Chondrocyte (in vitro differentiated cells): ENCODE data around the gene TEKT1. TPM values are rescaled to one million over a fixed set of nuclear protein-coding genes. Genes with fewer than 3 reads are reported as not detected.

Experiments
- DNase-seq: peaks from one replicate; pipeline ENCODE4 v3.0.0; 2021; ENCODE audit warnings: mixed read lengths, low spot score
- H3K27ac Mint-ChIP-seq: one replicate; pipeline ENCODE4 v1.8.0; 2021; ENCODE audit warnings: mild to moderate bottlenecking, moderate library complexity, mixed read lengths; ENCODE audit not compliant: unreplicated experiment
- H3K27me3 Mint-ChIP-seq: 2 replicates; pipeline ENCODE4 v1.8.0; 2021; ENCODE audit warnings: low read depth, mixed read lengths
- H3K36me3 Mint-ChIP-seq: 2 replicates; pipeline ENCODE4 v1.8.0; 2021; ENCODE audit warnings: low read depth, mixed read lengths
- H3K4me1 Mint-ChIP-seq: 2 replicates; pipeline ENCODE4 v1.8.0; 2021; ENCODE audit warnings: low read depth, mild to moderate bottlenecking, mixed read lengths
- H3K4me3 Mint-ChIP-seq: one replicate; pipeline ENCODE4 v1.8.0; 2021; ENCODE audit warnings: mild to moderate bottlenecking, moderate library complexity, mixed read lengths; ENCODE audit not compliant: unreplicated experiment
- H3K9me3 Mint-ChIP-seq: 2 replicates; pipeline ENCODE4 v1.8.0; 2021; ENCODE audit warnings: low read depth, mixed read lengths
- total RNA-seq: library from RNA; stranded (reverse); gene quantifications from 3 replicates; pipeline ENCODE4 v1.2.1, GENCODE V29; 2021
- TF ChIP-seq, protein P1 (sequence below): fragments of 200-600 bp; sonication (generic); IDR thresholded peaks from 2 replicates; pipeline ENCODE4 v1.5.0; 2021; ENCODE audit warnings: antibody characterized with exemption, mild to moderate bottlenecking, moderate library complexity

Gene TEKT1
- total RNA-seq, 1 donor from 2014 or later: not detected

DNA sequence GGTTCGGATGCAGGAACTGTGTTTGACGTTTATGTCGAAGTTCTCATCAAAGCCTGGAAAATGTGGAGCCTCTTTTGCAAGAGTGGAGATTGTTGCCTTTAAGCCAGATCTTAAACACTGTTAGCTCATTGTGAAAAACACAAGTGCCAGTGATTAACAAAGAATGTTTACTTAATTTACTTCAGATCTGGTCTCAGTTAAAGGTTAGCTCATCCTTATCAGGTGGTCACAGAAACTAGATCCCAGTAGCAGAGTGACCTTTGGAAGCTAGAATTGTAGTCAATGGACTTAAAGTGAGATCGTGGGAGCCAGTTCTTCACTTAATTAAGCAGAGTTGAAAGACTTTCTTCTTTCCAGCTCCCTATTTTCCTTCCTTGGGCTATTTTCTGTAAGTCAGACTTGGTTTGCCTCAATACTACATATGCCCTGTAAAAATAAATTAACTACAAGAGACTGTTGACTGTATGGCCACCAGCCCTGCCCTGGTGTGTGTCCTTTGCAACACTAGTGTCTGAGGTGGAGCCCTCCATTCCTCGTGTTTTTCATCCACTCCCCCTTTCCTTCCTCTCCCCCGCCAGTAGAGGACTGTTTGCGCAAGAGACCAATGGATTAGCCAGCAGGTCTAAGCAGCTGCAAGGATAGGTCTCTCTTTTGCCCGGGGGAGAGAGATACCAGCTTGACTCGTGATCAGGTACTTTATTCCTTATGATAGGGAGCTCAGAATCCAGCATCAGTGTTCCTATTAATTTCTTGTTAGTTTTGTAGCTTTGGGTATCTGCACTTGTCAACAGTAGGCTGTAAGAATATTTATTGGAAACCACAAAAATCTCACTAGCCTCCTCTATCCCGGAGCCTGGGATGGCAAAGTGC is 35.3 kb downstream of the TEKT1 start:
- H3K27ac Mint-ChIP-seq: no peak overlapping the region
- TF ChIP-seq, protein P1, sequence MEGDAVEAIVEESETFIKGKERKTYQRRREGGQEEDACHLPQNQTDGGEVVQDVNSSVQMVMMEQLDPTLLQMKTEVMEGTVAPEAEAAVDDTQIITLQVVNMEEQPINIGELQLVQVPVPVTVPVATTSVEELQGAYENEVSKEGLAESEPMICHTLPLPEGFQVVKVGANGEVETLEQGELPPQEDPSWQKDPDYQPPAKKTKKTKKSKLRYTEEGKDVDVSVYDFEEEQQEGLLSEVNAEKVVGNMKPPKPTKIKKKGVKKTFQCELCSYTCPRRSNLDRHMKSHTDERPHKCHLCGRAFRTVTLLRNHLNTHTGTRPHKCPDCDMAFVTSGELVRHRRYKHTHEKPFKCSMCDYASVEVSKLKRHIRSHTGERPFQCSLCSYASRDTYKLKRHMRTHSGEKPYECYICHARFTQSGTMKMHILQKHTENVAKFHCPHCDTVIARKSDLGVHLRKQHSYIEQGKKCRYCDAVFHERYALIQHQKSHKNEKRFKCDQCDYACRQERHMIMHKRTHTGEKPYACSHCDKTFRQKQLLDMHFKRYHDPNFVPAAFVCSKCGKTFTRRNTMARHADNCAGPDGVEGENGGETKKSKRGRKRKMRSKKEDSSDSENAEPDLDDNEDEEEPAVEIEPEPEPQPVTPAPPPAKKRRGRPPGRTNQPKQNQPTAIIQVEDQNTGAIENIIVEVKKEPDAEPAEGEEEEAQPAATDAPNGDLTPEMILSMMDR: no peak
- no peak overlapping the region for H3K4me3 Mint-ChIP-seq
- no peaks in the 10 kb centered on the region for H3K9me3 Mint-ChIP-seq
- no peaks in the 10 kb centered on the region for H3K4me1 Mint-ChIP-seq
- no peaks in the 10 kb centered on the region for H3K36me3 Mint-ChIP-seq
- H3K27me3 Mint-ChIP-seq: peaks cover 38% of the 10 kb centered on the region
- no peak for DNase-seq

DNA sequence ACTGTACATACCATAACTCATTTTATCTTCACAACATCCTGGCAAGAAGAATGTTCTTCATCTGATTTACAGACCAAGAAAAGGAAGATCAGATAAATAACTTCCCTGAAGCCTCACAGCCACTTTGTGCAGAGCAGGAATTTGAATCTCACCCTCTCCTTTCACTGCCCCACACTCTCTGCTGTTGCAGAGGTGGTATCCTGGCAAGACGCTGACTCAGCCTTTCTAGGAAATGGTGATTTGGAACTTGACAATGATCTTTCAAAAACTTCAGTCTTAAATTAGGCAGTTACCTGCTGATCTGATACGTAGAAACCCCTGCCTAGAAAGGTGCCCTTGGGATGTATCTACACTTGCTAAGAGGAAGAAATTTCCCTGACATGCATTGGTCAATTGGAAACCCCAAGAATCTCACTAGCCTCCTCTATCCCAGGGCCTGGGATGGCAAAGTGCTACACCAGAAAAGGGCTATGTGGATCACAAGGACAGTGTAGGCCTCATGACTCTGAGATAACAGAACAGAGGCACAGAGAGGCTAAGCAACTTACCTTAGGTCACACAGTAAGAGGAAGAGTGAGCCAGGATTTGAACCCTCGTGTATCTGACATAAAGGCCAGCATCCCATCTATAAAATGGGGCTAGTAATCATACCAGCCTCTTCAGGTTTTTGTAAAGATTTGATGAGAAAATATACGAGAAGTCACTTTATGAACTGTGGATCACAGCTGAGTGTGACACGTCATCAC is 37.6 kb downstream of the TEKT1 start:
- Mint-ChIP-seq H3K4me1 (no peaks in the 10 kb centered on the region), H3K27ac (no peak overlapping the region), H3K9me3 (no peaks in the 10 kb centered on the region), H3K36me3 (no peaks in the 10 kb centered on the region), H3K27me3 (peaks cover 58% of the 10 kb centered on the region), H3K4me3 (no peak overlapping the region)
- TF ChIP-seq, protein P1: no peak
- DNase-seq: no peak

- Mint-ChIP-seq H3K4me1 (peaks cover 4% of the 10 kb centered on the region), H3K36me3 (no peaks in the 10 kb centered on the region), H3K27me3 (peaks cover 69% of the 10 kb centered on the region), H3K9me3 (peaks cover 5% of the 10 kb centered on the region), H3K27ac (no peak overlapping the region), H3K4me3 (no peak overlapping the region)
- TF ChIP-seq, protein P1: no peak
- DNase-seq: no peak
These were observed 42.4 kb downstream of the TEKT1 start for GRCh38 chr17:6789146-6789545.

DNA sequence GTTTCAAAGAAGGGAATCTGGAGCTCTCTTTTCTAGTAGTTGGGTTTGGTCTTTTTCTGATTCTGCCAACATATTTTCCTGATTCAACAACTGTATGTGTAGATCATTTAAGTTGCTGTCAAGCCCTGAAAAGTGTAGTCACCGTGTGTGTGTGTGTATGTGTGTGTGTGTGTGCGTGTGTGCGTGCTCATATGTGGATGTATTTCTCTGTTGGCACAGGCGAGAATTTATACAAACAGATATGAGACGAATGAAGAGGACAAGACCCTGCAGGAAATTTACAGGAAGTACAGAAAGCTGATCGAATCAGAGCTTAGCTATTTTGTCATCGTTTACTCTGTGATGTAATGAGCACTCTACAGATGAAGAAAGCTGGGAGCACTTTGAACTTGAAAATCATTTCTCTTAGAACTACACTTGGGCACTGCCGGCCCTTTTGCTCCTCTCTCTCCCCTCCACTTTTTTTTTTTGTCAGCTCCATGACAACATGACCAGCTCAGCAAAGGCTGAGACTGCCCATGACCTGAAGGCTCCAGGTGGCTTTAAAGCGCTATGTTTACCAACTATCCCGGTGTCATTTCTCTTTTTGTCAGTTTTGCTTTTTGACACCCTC is 44.3 kb downstream of the TEKT1 start:
- Mint-ChIP-seq H3K4me1 (peaks cover 4% of the 10 kb centered on the region), H3K4me3 (no peak overlapping the region), H3K27me3 (peaks cover 75% of the 10 kb centered on the region), H3K36me3 (no peaks in the 10 kb centered on the region), H3K9me3 (peaks cover 5% of the 10 kb centered on the region), H3K27ac (no peak overlapping the region)
- DNase-seq: no peak
- TF ChIP-seq, protein P1: no peak

DNA sequence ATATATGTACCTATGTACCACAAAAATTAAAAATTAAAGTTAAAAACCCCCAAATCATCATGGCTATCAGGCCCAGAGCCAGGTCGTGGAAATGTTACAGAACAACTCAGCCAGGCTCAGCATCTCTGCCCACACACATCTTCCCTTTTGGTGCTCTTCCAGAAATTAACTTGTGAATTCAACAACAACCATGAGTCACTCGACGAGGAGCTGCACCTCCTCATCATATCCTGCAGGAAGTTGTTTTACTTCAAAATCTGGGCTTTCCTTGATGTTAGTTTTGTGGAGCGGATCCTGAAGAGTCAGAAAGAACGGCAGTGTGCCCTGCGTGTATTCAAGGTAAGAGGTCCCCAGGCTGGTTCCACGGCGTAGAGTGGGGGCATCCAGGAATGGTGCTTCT is 44.9 kb downstream of the TEKT1 start:
- DNase-seq: no peak
- TF ChIP-seq, protein P1: no peak
- Mint-ChIP-seq H3K27me3 (peaks cover 76% of the 10 kb centered on the region), H3K9me3 (peaks cover 5% of the 10 kb centered on the region), H3K36me3 (no peaks in the 10 kb centered on the region), H3K4me1 (peaks cover 4% of the 10 kb centered on the region), H3K27ac (no peak overlapping the region), H3K4me3 (no peak overlapping the region)
